Measurements from ENCODE around the gene B9D2.
"Not testable (repeated sequence)": the region's sequence is repeated elsewhere in the genome, so short reads cannot be mapped to it uniquely, and the experiment has no call there.

The B9D2 gene

GRCh38 chr19:41363753-41364523 is at the start of gene B9D2:
TSS of gene B9D2 (minus strand) at chr19:41364149. CDS start at chr19:41363519, 630 bp downstream.
- peak; percentile 99 for DNase-seq

GRCh38 chr19:41412953-41413352 is 49.0 kb upstream of the B9D2 start:
- no peak for DNase-seq

GRCh38 chr19:41411968-41412265 is 48.0 kb upstream of the B9D2 start:
- DNase-seq: no peak

- no peak for DNase-seq
Measured at GRCh38 chr19:41411100-41411967, 47.4 kb upstream of the B9D2 start.

GRCh38 chr19:41410336-41411054 is 46.5 kb upstream of the B9D2 start:
- DNase-seq: no peak

- no peak for DNase-seq
Measured at GRCh38 chr19:41409288-41409687, 45.3 kb upstream of the B9D2 start.

GRCh38 chr19:41408846-41409245 is 44.9 kb upstream of the B9D2 start:
- DNase-seq: not testable (repeated sequence)

- DNase-seq: no peak
Measured at GRCh38 chr19:41408256-41408655, 44.3 kb upstream of the B9D2 start.

GRCh38 chr19:41407271-41407670 is 43.3 kb upstream of the B9D2 start:
- DNase-seq: no peak

GRCh38 chr19:41405776-41406175 is 41.8 kb upstream of the B9D2 start:
- DNase-seq: no peak

GRCh38 chr19:41403181-41403970 is 39.4 kb upstream of the B9D2 start:
- no peak for DNase-seq

GRCh38 chr19:41402010-41402409 is 38.1 kb upstream of the B9D2 start:
- no peak for DNase-seq

GRCh38 chr19:41401483-41401882 is 37.5 kb upstream of the B9D2 start:
- no peak for DNase-seq

GRCh38 chr19:41399525-41399924 is 35.6 kb upstream of the B9D2 start:
- no peak for DNase-seq

GRCh38 chr19:41399091-41399490 is 35.1 kb upstream of the B9D2 start:
- no peak for DNase-seq

GRCh38 chr19:41398598-41398997 is 34.6 kb upstream of the B9D2 start:
- no peak for DNase-seq

GRCh38 chr19:41398050-41398418 is 34.1 kb upstream of the B9D2 start:
- no peak for DNase-seq

GRCh38 chr19:41397086-41398049 is 33.4 kb upstream of the B9D2 start, which contains the start of the genes BCKDHA and EXOSC5:
TSS of gene BCKDHA (plus strand) at chr19:41397818. CDS start at chr19:41397828, 10 bp downstream.
TSS of gene EXOSC5 (minus strand) at chr19:41397359. CDS start at chr19:41397328, 31 bp downstream.
- peak; percentile 99 for DNase-seq

GRCh38 chr19:41395355-41395754 is 31.4 kb upstream of the B9D2 start:
- no peak for DNase-seq

GRCh38 chr19:41392775-41393174 is 28.8 kb upstream of the B9D2 start:
- DNase-seq: no peak

GRCh38 chr19:41391618-41392017 is 27.7 kb upstream of the B9D2 start:
- no peak for DNase-seq
